NOMO-1 (cell line): ENCODE data around the gene MIGA1.

ENCODE experiments used
- DNase-seq, 2 experiments: peaks; one replicate each; lab custom pipeline; 2025; ENCODE audit not compliant: unreplicated experiment in 2 of 2; lab: John Stamatoyannopoulos, UW

The MIGA1 gene

GRCh38 chr1:77846966-77847365 is 67.5 kb downstream of the MIGA1 start:
- no peak for DNase-seq

GRCh38 chr1:77847621-77848080 is 68.2 kb downstream of the MIGA1 start:
- DNase-seq = peak; percentile 2 to 76

- no peak for DNase-seq
Measured at GRCh38 chr1:77850082-77850481, 70.6 kb downstream of the MIGA1 start.

GRCh38 chr1:77857552-77857951 is 78.1 kb downstream of the MIGA1 start:
- DNase-seq = no peak

GRCh38 chr1:77858725-77859124 is 79.3 kb downstream of the MIGA1 start:
- no peak for DNase-seq

GRCh38 chr1:77859248-77859647 is 79.8 kb downstream of the MIGA1 start:
- no peak for DNase-seq

GRCh38 chr1:77866296-77866695 is 86.8 kb downstream of the MIGA1 start:
- no peak for DNase-seq

- no peak for DNase-seq
Measured at GRCh38 chr1:77872645-77873044, 93.2 kb downstream of the MIGA1 start.

- DNase-seq = no peak
Measured at GRCh38 chr1:77873461-77873860, 94.0 kb downstream of the MIGA1 start.

- no peak for DNase-seq
Measured at GRCh38 chr1:77874804-77875445, 95.5 kb downstream of the MIGA1 start.

- no peak for DNase-seq
Measured at GRCh38 chr1:77876884-77877283, 97.4 kb downstream of the MIGA1 start.

GRCh38 chr1:77881061-77881460 is 101.6 kb downstream of the MIGA1 start:
- DNase-seq = no peak

- no peak for DNase-seq
Measured at GRCh38 chr1:77882411-77882810, 103.0 kb downstream of the MIGA1 start.

- DNase-seq = no peak
Measured at GRCh38 chr1:77888081-77888780, 108.8 kb downstream of the MIGA1 start, which contains the start of gene NEXN. Gene NEXN, plus strand, starts transcription at chr1:77888624. Its CDS starts 27,483 bp downstream, at chr1:77916107.

- DNase-seq = no peak
Measured at GRCh38 chr1:77888781-77889642, 109.6 kb downstream of the MIGA1 start.

GRCh38 chr1:77889671-77890070 is 110.2 kb downstream of the MIGA1 start:
- DNase-seq = no peak

- DNase-seq = no peak
Measured at GRCh38 chr1:77891200-77891599, 111.8 kb downstream of the MIGA1 start.

- no peak for DNase-seq
Measured at GRCh38 chr1:77899647-77900320, 120.3 kb downstream of the MIGA1 start.

- peak in 1 of 2 experiments; percentile 8 for DNase-seq
Measured at GRCh38 chr1:77900687-77901293, 121.3 kb downstream of the MIGA1 start.

GRCh38 chr1:77905603-77906002 is 126.2 kb downstream of the MIGA1 start:
- DNase-seq = no peak
